H9 (cell line): ENCODE data around the gene NRG3. TPM values are rescaled to one million over a fixed set of nuclear protein-coding genes. Genes with fewer than 3 reads are reported as not detected.

Source experiments
- DNase-seq: peaks from one replicate; pipeline ENCODE4 v3.0.0-alpha.2; 2017
- H2AFZ ChIP-seq: one replicate; pipeline ENCODE4 v1.6.1; 2013; ENCODE audit warnings: mild to moderate bottlenecking, low read length, control low read depth, moderate library complexity
- H2AK5ac ChIP-seq: 2 replicates; pipeline ENCODE4 v1.6.1; 2013; ENCODE audit warnings: low read length, control low read depth, mixed read lengths; ENCODE audit not compliant: insufficient read length
- H2BK120ac ChIP-seq: one replicate; pipeline ENCODE4 v1.6.1; 2013; ENCODE audit warnings: low read depth, mild to moderate bottlenecking, low read length, control low read depth, inconsistent platforms; ENCODE audit not compliant: poor library complexity, severe bottlenecking
- H2BK12ac ChIP-seq: 2 replicates; pipeline ENCODE4 v1.6.1; 2013; ENCODE audit warnings: low read length, control low read depth, mixed read lengths, low read depth; ENCODE audit not compliant: insufficient read length
- H2BK15ac ChIP-seq: 2 replicates; pipeline ENCODE4 v1.6.1; 2013; ENCODE audit warnings: low read depth, low read length, control low read depth
- H2BK20ac ChIP-seq: one replicate; pipeline ENCODE4 v1.6.1; 2013; ENCODE audit warnings: low read depth, mild to moderate bottlenecking, low read length, control low read depth, inconsistent platforms; ENCODE audit not compliant: poor library complexity, severe bottlenecking
- H2BK5ac ChIP-seq: 2 replicates; pipeline ENCODE4 v1.6.1; 2013; ENCODE audit warnings: low read length, control low read depth, mixed read lengths; ENCODE audit not compliant: insufficient read length
- H3K14ac ChIP-seq: 2 replicates; pipeline ENCODE4 v1.6.1; 2013; ENCODE audit warnings: low read length, control low read depth; ENCODE audit not compliant: insufficient read depth
- H3K18ac ChIP-seq: 2 replicates; pipeline ENCODE4 v1.6.1; 2013; ENCODE audit warnings: low read depth, mild to moderate bottlenecking, mixed read lengths, low read length, control low read depth; ENCODE audit not compliant: insufficient read length
- H3K23ac ChIP-seq: 2 replicates; pipeline ENCODE4 v1.6.1; 2013; ENCODE audit warnings: low read length, control low read depth, mixed read lengths, low read depth; ENCODE audit not compliant: insufficient read length
- H3K23me2 ChIP-seq: 2 replicates; pipeline ENCODE4 v1.6.1; 2013; ENCODE audit warnings: low read depth, mild to moderate bottlenecking, mixed read lengths, low read length, control low read depth; ENCODE audit not compliant: insufficient read length, poor library complexity, severe bottlenecking
- H3K27ac ChIP-seq: 2 replicates; pipeline ENCODE4 v1.5.1; 2013; ENCODE audit warnings: low read length, control low read depth, mixed read lengths, low read depth; ENCODE audit not compliant: insufficient read length
- H3K27me3 ChIP-seq: 2 replicates; pipeline ENCODE4 v1.6.1; 2013; ENCODE audit warnings: low read length, control low read depth, inconsistent platforms; ENCODE audit not compliant: insufficient read depth
- H3K4ac ChIP-seq: 2 replicates; pipeline ENCODE4 v1.6.1; 2013; ENCODE audit warnings: low read depth, mild to moderate bottlenecking, control low read depth, inconsistent platforms, low read length, moderate library complexity
- H3K4me1 ChIP-seq: 2 replicates; pipeline ENCODE4 v1.6.1; 2013; ENCODE audit warnings: low read length, control low read depth, inconsistent platforms; ENCODE audit not compliant: insufficient read depth
- H3K4me2 ChIP-seq: 2 replicates; pipeline ENCODE4 v1.6.1; 2013; ENCODE audit warnings: low read length, control low read depth, mixed read lengths; ENCODE audit not compliant: insufficient read length, insufficient read depth
- H3K56ac ChIP-seq: 2 replicates; pipeline ENCODE4 v1.6.1; 2013; ENCODE audit warnings: low read depth, mild to moderate bottlenecking, mixed read lengths, low read length, control low read depth; ENCODE audit not compliant: insufficient read length
- H3K79me1 ChIP-seq: 2 replicates; pipeline ENCODE4 v1.6.1; 2013; ENCODE audit warnings: low read depth, mild to moderate bottlenecking, moderate library complexity, low read length, control low read depth, inconsistent platforms; ENCODE audit not compliant: insufficient read depth, poor library complexity, severe bottlenecking
- H3K79me2 ChIP-seq: 2 replicates; pipeline ENCODE4 v1.6.1; 2013; ENCODE audit warnings: low read length, control low read depth, inconsistent platforms; ENCODE audit not compliant: insufficient read depth
- H3K9ac ChIP-seq: 2 replicates; pipeline ENCODE4 v1.6.1; 2013; ENCODE audit warnings: low read length, control low read depth, mixed read lengths; ENCODE audit not compliant: insufficient read length; ENCODE audit errors: extremely low read depth
- H3K9me3 ChIP-seq: one replicate; pipeline ENCODE4 v1.6.1; 2013; ENCODE audit warnings: low read depth, low read length, inconsistent platforms; ENCODE audit not compliant: control insufficient read depth
- H3T11ph ChIP-seq: one replicate; pipeline ENCODE4 v1.6.1; 2013; ENCODE audit warnings: mild to moderate bottlenecking, low read length, control low read depth, inconsistent platforms
- H4K20me1 ChIP-seq: one replicate; pipeline ENCODE4 v1.6.1; 2013; ENCODE audit not compliant: control insufficient read depth, insufficient read length, insufficient read depth
- H4K5ac ChIP-seq: 2 replicates; pipeline ENCODE4 v1.6.1; 2013; ENCODE audit warnings: low read depth, mild to moderate bottlenecking, mixed read lengths, low read length, control low read depth; ENCODE audit not compliant: insufficient read length
- H4K8ac ChIP-seq: replicated peaks from 2 replicates; pipeline ENCODE4 v1.6.1; 2013; ENCODE audit warnings: low read length, control low read depth, mixed read lengths, low read depth; ENCODE audit not compliant: insufficient read length
- H4K91ac ChIP-seq: 2 replicates; pipeline ENCODE4 v1.6.1; 2013; ENCODE audit warnings: low read depth, mild to moderate bottlenecking, moderate library complexity, mixed read lengths, low read length, control low read depth; ENCODE audit not compliant: insufficient read length
- H3K27ac Mint-ChIP-seq, 3 experiments: 2 replicates in 2 of 3; 3 replicates in 1 of 3; pipeline ENCODE4 v1.8.0; 2020 to 2021; ENCODE audit warnings: mixed read lengths in 3 of 3, mild to moderate bottlenecking in 1 of 3, moderate library complexity in 1 of 3
- H3K27me3 Mint-ChIP-seq: 2 replicates; pipeline ENCODE4 v1.8.0; 2021; ENCODE audit warnings: low read depth, mild to moderate bottlenecking, moderate library complexity, mixed read lengths
- H3K36me3 Mint-ChIP-seq, 3 experiments: 2 replicates in 2 of 3; 3 replicates in 1 of 3; pipeline ENCODE4 v1.8.0; 2020 to 2021; ENCODE audit warnings: low read depth in 3 of 3, mixed read lengths in 3 of 3; ENCODE audit not compliant: insufficient read depth in 1 of 3
- H3K4me1 Mint-ChIP-seq, 2 experiments: 2 replicates each; pipeline ENCODE4 v1.8.0; 2020; ENCODE audit warnings: mixed read lengths in 2 of 2
- H3K4me3 Mint-ChIP-seq, 2 experiments: 2 replicates in 1 of 2; 3 replicates in 1 of 2; pipeline ENCODE4 v1.8.0; 2020 to 2021; ENCODE audit warnings: mild to moderate bottlenecking in 2 of 2, mixed read lengths in 2 of 2, moderate library complexity in 1 of 2
- H3K9me3 Mint-ChIP-seq, 2 experiments: 2 replicates in 1 of 2; 3 replicates in 1 of 2; pipeline ENCODE4 v1.8.0; 2020; ENCODE audit warnings: mild to moderate bottlenecking in 2 of 2, mixed read lengths in 2 of 2, moderate library complexity in 1 of 2
- WGBS: extraction: QIAGEN DNeasy Blood & Tissue Kit; methylation state at CpG from one replicate; pipeline ENCODE4 v1.1.7; 2013; ENCODE audit warnings: missing lambda C conversion rate, low lambda C conversion rate, mixed read lengths; ENCODE audit not compliant: insufficient read length; ENCODE audit errors: extremely low coverage; 5-methylcytosine and 5-hydroxymethylcytosine counted together
- total RNA-seq: library from RNA; stranded (reverse); gene quantifications from 2 replicates; pipeline ENCODE4 v1.2.1, GENCODE V29; 2021
- TF ChIP-seq, protein P1 (sequence below): fragments of 200-600 bp; sonication (generic); conservative IDR thresholded peaks from 3 replicates; pipeline ENCODE4 v1.8.0; 2021; ENCODE audit warnings: antibody characterized with exemption, mild to moderate bottlenecking

NRG3 gene
- total RNA-seq, 1 experiment from 2014 or later: 1.6 TPM

GRCh38 chr10:82757397-82757796 is 882.4 kb downstream of the NRG3 start:
- H3K9ac ChIP-seq: no peak overlapping the region
- no peaks in the 10 kb centered on the region for H4K20me1 ChIP-seq
- H3K4me2 ChIP-seq: no peak overlapping the region
- H2BK15ac ChIP-seq: no peak overlapping the region
- no peaks in the 10 kb centered on the region for H3K79me1 ChIP-seq
- no CpG with 5 or more reads among the region's 3 CpGs for WGBS
- no peaks in the 10 kb centered on the region for H3K23me2 ChIP-seq
- Mint-ChIP-seq H3K4me1 (peaks cover 41 to 46% of the 10 kb centered on the region in 2 experiments), H3K4me3 (no peak overlapping the region), H3K36me3 (peaks cover 2 to 8% (median 2%) of the 10 kb centered on the region in 3 experiments; a peak in 3 of 7 replicates), H3K9me3 (peaks cover 0 to 2% of the 10 kb centered on the region in 2 experiments; a peak in 1 of 5 replicates), H3K27ac (peak overlapping the region in 1 of 3 experiments; percentile 90; a peak in 3 of 7 replicates), H3K27me3 (no peaks in the 10 kb centered on the region)
- no peaks in the 10 kb centered on the region for H3K9me3 ChIP-seq
- H3K27me3 ChIP-seq: no peaks in the 10 kb centered on the region
- no peak overlapping the region for H3K56ac ChIP-seq
- H3K79me2 ChIP-seq: no peaks in the 10 kb centered on the region
- H2BK5ac ChIP-seq: no peak overlapping the region
- no peak overlapping the region for H2AFZ ChIP-seq
- no peak for DNase-seq
- no peak overlapping the region for H4K91ac ChIP-seq
- no peak overlapping the region for H2BK12ac ChIP-seq
- no peak overlapping the region for H4K8ac ChIP-seq
- no peak overlapping the region for H2BK20ac ChIP-seq
- no peak overlapping the region for H2AK5ac ChIP-seq
- no peak overlapping the region for H3K23ac ChIP-seq
- TF ChIP-seq, protein P1, sequence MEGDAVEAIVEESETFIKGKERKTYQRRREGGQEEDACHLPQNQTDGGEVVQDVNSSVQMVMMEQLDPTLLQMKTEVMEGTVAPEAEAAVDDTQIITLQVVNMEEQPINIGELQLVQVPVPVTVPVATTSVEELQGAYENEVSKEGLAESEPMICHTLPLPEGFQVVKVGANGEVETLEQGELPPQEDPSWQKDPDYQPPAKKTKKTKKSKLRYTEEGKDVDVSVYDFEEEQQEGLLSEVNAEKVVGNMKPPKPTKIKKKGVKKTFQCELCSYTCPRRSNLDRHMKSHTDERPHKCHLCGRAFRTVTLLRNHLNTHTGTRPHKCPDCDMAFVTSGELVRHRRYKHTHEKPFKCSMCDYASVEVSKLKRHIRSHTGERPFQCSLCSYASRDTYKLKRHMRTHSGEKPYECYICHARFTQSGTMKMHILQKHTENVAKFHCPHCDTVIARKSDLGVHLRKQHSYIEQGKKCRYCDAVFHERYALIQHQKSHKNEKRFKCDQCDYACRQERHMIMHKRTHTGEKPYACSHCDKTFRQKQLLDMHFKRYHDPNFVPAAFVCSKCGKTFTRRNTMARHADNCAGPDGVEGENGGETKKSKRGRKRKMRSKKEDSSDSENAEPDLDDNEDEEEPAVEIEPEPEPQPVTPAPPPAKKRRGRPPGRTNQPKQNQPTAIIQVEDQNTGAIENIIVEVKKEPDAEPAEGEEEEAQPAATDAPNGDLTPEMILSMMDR: no peak
- peaks cover 2% of the 10 kb centered on the region; the same call in 1 of the 2 replicates for H3K4me1 ChIP-seq
- H2BK120ac ChIP-seq: no peak overlapping the region
- H3K18ac ChIP-seq: no peak overlapping the region
- H3K4ac ChIP-seq: no peak overlapping the region
- H4K5ac ChIP-seq: no peak overlapping the region
- no peak overlapping the region for H3T11ph ChIP-seq
- H3K27ac ChIP-seq: no peak overlapping the region
- no peak overlapping the region for H3K14ac ChIP-seq
